HG02840 (cell line): ENCODE measurements around the gene SFXN5.
"Not testable (repeated sequence)": the region's sequence is repeated elsewhere in the genome, so short reads cannot be mapped to it uniquely, and the experiment has no call there.

Experiments used
- ATAC-seq: cut with Tn5 transposase; IDR thresholded peaks from one replicate; pipeline ENCODE4 v1.9.1; 2021; ENCODE audit warnings: mild to moderate bottlenecking, moderate library complexity, moderate number of reproducible peaks; ENCODE audit not compliant: unreplicated experiment, low FRiP score

Gene SFXN5

DNA sequence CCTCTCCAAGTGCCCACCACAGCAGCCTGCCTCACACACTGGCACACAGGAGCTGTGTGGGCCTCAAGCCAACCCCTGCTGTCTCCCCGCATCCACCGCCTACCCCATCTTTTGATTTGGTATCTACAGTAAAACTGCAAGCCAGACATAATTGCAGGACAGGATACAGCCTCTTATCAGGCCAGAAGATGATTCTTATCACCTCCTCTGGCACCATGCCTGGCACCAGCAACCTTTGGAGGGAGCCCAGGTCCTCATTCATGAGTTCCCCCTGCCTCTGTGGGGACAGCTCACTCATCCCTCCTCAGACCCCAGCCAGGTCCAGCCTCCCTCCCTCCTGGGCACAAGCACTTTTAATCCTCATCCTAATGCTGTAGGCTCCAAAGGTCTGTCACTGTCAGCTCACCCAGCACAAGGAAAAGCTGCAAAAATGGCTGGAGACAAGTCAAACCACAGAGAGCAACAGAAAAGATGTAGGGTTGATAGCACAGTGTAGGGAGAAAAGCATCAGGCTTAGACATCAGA lies 31.6 kb upstream of the SFXN5 start:
- ATAC-seq: no peak

DNA sequence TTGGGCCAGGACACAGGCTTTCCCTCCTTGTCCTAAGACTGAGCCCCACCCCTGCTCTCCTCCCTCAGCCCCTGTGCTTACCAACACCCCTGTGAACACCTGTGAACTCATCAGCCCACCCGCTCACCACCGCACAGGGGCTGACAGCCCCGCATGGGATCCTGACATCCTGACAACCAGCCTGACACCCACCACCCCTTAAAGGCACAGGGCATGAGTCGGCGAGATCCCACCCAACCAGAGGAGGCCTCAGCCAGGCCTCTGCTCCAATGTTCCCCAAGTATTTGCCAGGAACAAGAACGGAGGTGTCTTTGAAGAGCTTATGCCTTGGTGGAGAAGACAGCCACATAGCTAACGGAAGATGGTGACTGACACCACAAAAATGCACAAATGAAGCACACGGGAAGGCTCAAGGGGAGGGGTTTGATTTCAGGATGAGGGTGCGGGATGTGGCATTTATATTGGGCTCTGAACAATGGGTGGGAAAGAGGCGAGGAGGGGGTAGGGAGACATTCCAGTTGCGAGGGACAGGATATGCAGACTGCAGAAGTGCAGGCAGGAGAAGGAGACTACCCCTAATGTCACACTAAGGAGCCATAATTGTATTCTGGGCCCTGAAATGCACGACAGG lies 30.2 kb upstream of the SFXN5 start:
- no peak for ATAC-seq

DNA sequence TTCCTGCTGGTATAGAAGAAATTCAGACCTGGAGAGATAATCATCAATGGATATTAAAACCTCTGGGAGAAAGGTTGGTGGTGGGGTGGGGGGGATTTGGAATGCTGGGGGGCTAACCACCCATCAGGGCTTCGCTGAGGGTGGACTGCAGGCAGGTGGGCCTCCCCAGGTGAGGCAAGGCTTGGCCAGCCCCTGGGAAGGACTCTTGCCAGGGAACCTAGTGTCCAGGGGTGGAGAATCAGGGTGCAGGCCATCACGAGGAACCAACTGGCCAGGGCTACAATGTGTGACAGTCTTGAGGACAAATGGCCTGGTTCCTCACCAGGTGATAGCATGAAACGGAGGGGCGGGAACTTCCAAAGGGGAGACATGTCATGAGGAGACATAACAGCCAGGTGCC lies 29.4 kb upstream of the SFXN5 start:
- ATAC-seq: no peak

DNA sequence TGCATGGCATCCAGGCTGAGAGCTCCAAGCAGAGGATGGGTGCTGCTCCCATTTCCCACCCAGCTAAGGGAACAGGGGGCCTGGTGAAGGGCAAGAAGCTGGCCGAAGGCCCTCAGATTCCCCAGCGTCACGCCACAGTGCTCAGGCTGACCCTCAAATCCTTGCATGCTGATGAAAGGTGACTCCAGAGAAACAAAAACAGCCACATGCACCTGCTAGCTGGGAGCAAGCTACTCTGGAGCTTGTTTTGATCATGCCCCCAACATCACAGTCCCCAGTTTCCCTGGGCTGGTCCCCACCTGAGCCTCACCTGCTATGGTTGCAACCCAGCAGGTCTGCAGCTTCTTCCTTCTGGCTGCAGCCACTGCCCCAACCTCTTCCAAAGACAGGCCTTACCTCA lies 28.0 kb upstream of the SFXN5 start:
- ATAC-seq: no peak

DNA sequence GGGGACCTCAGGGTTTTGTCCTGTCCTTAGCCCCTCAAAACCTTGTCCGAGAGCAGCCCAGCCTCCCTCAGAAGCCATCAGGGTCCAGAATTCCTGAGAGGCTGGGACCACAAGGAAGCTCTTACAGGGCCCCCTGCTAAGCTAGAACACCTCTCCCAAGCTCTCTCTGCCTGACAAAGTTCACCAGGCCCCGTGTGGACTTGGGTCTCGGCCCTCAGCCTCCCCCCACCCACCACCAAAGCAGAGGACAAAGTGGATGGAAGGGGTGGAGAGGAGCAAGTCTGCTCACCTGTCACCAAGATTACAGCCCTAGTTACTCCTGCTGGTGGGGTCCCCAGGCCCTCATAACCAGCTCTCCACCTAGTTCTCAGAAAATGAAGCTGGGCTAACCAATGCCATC lies 24.4 kb upstream of the SFXN5 start:
- no peak for ATAC-seq

DNA sequence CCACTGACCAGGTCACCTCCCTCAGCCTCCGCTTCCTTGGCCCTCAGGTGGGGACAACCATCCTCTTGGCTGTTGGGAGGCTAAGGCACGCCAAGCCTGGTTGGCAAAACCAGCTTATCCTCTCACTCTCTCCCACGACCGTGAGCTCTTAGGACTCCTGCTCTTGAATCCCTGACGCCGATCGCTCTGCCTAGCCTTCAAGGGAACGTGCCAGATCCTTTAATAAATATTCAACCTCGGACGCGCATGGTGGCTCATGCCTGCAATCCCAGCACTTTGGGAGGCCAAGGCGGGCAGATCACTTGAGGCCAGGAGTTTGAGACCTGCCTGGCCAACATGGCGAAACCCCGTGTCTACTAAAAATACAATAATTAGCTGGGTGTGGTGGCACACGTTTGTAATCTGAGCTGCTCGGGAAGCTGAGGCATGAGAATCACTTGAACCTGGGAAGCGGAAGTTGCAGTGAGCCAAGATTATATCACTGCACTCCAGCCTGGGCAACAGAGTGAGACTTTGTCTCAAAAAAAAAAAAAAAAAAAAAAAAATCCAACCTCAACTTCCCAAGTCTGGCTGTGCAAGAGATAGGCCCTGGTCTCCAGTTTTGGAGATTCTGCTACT lies 22.2 kb upstream of the SFXN5 start:
- ATAC-seq: not testable (repeated sequence)

DNA sequence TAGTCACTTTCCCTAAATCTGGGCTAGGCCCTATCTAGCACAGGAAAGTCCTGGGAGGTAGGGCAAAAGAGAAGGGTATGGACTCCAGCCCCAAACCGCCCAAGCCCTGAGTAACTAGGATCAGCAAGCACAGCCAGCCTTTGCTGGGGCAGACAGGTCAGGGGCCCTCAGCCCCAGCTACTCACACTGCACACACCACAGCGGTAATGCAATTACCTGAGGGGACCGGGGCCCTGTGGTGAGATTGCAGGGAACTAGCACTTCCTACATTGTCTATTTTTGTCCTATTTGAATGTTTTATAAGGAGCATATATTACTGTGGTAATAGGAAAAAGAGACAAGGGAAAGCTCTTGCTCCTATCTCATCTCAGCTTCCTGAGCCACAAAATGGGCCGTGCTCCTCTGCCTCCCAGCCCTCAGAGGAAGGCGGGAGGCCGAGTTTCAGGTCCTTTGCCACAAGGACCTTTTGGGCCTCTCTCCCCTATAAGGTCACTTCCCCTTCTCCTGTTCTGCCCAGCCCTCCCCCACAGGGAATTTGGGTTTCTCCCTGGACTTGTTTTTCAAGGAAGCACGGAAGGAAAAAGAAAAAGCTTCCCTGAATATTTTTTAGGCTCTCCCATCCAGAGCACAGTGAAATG lies 20.8 kb upstream of the SFXN5 start:
- no peak for ATAC-seq

DNA sequence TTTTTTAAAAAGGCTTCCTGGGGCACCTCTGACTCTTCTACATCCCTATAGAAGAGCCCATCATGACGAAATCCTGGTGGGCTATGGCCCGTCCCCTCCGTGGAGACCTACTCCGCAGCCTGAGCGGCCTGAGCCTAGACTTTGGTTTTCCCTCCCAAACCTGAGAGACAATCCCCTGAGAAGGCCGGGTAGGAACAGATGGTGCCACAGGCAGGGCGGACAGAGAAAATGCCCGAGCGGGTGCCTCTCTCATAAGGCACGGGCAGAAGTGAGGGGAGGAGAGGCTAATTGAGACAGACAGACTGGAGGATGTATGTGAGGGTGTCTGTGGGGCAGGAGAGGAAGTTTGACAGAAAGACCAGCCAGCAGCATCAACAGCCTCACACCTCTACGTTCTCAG lies 20.2 kb upstream of the SFXN5 start:
- ATAC-seq: no peak

DNA sequence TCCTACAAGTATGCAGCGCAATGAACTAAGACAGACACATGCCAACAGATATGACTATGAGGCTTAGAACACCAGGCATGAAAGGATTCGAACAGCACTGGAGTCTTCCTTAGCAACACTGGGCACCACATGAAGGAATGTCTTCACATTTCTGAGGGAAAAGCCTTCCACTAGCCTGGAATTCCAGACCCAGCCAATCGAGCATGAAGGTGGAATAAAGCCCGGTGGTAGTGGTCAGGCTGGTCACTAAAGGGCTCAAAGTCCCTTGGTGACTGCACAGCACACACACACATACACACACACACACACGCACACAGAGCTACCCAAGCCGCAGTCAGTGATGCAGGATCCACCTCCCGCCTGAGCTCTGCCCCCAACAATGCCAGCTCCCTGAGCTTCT lies 19.7 kb upstream of the SFXN5 start:
- ATAC-seq: no peak

DNA sequence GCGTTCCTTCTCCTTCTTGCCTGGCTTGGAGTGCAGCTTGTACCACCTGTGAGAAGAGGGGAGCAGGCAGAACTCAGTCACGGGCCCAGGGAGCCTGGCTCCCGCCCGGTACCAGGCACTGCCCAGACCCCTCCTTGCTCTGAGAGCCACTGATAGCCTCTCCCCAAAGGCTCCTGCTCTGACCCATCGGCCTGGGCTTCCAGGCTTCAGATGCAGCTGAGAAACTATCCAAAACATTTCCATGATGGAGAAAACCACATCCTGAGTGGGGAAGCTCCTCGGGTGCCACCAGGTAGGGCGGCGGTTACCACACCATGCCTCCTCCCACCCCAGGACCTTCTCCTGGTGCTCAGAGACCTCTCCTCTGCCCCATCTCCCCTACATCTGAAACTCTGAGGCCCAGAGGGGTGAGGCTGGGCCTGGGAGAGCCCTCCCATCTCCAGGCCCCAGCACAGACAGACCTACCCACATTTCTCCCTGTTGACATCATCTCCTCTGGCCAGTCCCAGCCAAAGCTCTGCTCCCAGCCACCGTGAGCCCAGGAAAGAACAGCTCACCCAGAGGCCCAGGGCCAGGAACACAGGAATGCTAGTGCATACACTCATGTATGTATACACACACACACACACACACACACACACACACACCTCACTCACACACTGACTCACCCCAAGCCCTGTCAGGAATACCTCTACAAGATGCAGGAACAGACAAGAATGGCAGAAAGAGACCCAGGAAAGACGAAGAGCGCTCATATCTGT lies 17.9 kb upstream of the SFXN5 start:
- no peak for ATAC-seq

DNA sequence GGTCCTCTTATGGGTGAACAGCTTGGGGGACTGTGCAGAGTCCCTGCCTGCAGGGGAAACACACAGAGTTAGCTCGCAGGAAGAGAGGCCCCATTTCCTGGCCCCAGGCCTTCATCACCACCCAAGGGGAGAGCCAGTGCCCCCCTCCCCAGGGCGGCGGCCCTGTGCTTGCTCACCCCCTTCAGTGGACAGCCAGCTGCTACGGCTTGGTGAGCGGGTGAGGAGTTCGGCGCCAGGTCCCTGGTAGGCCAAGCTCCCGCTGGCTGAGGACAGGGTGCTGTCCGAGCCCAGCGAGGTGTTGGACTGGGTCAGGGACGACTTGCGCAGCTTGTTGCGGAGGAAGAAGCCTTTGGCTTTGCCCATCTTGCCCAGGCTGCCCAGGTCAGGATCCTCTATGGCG lies 17.2 kb upstream of the SFXN5 start:
- ATAC-seq: no peak

DNA sequence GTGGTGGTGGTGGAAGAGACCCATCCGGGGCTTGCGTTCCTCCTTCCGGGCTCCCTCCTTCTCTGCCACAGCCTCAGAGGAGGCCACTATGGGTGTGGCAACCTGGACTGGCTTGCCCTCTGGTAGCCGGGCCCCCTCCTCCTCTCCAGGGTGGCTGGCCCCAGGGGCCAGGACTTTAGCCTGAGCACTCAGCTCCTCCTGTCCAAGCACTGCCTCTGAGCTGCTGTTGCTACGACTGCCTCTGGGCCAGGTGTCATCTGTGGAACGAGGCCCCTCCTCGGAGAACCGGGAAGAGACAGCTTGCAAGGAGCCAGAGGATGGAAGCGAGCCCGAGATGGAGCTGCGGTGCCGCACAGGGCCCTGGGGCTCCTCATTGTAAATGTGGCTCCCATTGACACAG lies 16.7 kb upstream of the SFXN5 start:
- no peak for ATAC-seq

DNA sequence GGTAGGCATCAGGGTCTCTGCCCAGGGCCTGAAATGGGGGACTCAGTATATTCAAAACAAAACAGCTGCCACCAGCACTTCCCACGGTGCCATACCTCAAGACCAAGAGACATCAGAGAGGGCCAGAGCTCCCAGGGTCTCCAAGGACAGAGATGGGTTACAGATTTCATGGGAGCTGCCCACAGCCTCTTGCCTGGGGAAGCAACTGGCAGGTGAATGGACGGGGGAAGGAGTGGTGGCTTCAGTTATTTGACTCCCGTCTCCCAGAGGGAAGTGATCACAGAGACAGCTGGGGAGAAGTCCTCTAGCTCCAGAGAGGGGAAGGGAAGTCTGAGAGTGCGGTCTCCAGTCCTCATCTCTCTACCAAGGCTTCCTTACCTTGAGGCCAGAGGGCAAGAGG lies 15.8 kb upstream of the SFXN5 start:
- ATAC-seq: no peak

DNA sequence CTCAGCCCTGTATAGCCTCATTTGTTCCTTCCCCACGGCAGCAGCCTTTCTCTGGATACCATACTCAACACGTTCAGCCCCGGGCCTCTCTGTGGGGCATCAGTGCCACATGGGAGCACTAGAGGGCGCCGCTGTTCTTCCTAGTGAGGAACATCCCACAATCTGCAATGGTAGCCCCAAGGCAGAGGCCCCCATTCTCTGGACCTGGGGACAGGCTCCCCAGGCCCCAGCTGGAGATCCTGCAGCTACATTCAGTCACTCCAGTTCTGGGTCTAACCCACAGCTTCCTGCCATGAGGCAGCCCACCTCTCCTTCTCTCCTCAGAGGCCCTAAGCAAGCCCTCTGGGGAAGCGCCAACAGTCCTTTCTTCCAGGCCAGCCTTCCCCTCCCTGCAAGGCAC lies 14.2 kb upstream of the SFXN5 start:
- no peak for ATAC-seq

DNA sequence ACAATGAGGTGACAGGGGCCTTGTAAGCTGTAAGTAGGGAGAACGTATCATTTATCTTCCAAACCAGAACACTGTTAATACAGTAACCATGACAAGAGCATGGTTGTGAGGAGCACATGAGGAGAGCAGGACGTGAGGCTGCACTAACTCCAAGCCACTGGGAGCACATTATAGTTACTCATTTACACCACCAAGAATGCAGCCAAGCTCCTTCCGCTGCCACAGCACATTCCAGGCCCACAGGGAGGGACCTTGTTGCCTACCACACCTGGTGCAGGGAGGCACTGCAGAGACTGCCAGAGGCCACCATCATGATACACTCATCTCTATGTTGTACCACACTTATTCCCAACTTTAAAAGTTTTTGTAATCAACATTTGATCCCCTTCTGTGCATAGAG lies 13.5 kb upstream of the SFXN5 start:
- no peak for ATAC-seq

DNA sequence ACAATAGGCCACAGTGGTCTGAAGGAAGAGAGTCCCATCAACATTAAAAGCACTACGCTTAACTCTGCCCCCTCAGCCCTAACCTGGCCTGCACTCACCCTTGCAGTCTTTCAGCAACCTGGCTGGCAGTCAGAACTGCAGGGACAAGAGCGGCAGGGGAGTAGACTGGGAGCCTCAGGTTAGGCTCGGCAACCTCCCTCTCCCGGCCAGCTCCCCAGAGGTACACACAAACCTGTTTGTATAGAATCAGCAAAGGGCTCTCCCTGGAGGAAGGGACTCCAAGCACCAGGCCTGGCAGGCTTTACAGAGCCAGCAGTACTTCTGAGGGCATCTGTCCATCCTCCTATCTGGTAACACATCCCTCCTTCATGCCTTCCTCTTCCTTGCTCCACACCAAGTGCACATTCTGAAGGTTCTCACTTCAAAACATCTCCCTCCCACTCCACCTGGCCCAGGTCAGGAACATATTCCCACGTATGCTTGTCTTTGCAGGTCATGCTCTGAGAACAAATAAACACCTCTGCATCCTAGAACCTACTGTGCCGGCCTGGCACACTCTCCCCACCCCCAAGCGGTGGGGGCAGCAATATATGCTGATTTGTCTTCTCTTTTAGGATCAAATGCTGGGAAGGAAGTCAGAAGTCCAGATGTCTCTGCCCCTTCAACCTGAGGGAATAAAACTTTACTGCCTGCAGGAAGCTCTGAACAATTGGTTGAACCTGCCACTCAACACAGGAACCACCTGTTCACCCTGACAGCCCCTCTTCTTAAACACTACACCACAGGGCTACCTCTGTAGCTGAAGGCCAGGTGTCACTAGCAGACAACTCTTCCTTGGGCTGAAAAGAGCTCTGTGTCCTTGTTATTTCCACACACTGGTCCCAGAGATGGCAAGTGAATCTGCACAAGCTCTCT lies 12.6 kb upstream of the SFXN5 start:
- no peak for ATAC-seq

DNA sequence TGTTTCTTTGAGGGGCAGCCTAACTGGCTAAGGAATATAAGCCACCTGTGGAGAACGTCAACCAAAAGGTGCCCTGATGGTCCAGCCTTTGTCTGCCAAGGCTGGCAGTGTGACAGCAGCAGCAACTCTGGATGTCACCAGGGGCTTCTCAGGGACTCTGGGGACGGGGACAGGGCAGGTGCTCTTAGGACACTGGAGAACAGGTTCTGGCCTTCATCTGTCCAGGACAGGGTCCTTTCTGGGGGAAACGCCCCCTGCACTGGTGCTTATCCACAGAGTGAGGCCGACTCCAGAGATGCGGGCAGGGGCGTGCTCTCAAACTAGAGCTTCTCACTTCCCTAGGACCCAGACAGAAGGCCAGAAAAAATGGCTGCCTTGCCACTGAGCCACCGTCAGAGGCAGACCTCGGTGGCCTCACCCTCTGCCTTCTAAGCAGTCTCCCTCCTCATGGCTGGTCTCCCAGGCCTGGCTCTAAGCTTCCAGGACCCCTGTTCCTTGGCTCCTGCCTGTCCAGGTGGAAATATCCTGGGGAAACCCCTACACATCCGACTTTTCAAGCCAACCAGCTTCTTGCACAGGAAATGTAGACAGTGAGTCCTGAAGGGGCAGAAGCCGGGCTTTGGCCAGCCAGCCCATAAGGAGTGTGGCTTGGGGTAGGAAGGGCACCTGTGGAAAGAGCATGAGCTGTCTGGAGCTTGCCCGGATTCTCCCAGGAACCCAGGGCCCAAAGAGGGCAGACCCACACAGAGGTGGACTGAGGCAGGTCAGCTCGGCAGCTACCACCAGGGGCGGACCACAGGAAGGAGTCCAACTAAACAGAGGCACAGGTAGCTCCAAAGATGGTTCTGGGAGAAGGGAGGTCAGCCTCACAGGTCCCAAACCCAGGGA lies 11.3 kb upstream of the SFXN5 start:
- ATAC-seq: no peak

DNA sequence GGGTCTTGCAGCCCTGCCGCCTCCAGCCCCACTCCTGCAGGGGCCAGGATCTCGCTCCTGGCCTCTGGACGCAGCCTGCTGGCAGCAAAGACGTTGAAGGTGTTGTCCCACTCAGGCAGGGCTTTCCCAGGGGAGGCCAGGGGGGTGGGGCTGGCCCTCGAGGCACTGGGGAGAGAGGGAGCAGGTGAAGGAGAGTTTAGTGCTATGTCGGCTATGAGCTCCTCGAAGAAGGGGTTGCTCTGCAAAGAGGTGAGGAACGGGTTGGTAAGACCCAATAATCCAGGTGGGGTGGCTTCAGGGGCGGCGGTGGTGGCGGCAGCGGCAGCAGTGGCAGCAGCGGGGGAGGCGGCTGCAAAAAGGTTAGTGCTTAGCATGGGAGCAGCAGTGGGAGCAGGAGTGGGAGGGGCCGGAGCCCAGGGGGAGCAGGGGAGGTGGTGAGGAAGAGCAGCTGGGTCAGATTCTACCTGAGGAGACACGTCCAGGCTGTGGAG lies 9.7 kb upstream of the SFXN5 start:
- no peak for ATAC-seq
